Stromal cell of bone marrow (primary cell): ENCODE data around the gene FOXJ1.

Experiments used
- DNase-seq: peaks from one replicate; pipeline ENCODE4 v3.0.0-alpha.2; 2012; ENCODE audit warnings: low read depth

Gene FOXJ1

DNA sequence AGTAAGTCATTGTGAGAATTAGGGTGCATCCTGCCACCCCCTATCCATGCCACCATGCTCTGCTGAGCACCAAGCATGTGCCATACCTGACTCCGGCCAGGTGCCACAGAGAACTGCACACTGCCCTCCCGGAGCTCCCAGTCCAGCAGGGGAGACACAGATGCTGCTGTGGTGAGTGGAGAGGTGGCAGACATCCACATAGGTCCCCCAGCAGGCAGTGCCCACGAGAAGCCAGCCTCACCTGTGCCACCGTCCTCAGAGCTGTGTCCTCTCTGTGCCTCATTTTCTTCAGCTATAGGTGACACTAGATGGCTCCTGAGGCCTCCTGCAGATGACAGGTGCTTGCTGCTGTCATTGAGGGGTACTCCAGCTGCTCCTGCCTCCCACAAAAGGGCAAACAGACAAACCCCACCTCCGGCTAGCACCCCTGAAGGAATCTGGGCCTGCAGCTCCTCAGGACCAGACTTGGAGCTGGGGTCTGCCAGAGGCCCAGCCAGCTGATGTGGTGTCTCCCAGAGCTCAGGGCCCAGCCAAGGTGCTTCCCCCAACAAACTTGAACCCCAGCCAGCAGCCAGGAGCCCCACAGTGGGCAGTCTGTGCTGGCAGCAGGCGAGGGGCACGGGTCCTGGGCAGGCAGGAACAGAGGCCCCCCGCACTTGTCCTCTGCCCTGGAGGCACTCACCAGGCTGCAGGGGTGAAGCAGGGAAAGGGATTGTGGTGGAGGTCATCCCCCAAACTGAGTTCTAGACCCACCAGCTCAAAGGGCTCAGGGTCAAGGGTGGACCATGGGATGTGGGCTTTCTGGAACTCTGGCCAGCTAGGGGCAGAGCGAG is 17.1 kb downstream of the FOXJ1 start:
- DNase-seq, result no peak

DNA sequence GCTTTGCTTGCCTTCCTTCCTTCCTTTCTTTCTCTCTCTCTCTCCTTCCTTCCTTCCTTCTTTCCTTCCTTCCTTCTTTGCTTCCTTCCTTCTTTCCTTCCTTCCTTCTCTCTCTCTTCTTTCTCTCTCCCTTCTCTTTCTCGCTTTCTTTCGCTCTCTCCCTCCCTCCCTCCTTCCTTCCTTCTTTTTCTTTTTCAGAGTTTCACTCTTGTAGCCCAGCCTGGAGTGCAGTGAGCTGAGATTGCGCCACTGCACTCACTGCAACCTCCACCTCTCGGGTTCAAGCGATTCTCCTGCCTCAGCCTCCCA is 17.9 kb downstream of the FOXJ1 start:
- DNase-seq, result no peak

DNA sequence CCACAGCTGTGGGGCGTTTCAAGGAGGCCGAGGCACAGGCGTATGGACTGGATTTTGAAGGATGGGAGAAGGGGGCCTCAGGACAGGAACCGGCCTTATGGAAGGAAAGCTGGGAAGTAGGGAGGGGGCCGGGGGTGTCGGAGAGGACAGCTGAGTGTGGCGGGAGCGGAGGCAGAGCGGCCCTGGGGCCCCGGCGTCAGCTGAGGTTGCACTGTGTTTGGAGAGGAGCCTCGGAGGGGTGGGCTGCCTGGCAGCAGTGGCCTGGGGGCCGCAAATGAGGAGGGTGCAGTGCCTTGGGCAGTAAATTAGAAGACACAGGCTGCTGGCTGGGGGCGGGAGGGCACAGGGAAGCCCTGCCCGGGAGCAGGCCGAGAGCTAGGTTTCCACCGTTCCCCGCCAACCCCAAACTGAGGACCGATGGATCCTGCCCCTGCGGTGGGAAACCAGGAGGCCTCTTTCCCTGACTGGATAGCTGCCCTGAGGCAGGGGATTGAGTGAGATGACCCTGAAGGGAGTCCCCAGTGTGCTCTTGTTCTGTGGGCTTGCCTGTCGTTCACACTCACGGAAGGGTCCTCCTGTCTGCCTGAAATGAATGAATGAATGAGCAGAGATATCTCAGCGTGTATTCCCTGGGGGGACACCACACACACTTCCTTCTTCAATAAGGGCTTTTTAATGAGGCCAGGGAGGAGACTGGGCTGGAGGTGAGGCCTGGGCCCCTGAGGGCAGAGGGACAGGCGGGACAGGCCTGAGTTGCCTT is 18.4 kb downstream of the FOXJ1 start:
- DNase-seq, result no peak

DNA sequence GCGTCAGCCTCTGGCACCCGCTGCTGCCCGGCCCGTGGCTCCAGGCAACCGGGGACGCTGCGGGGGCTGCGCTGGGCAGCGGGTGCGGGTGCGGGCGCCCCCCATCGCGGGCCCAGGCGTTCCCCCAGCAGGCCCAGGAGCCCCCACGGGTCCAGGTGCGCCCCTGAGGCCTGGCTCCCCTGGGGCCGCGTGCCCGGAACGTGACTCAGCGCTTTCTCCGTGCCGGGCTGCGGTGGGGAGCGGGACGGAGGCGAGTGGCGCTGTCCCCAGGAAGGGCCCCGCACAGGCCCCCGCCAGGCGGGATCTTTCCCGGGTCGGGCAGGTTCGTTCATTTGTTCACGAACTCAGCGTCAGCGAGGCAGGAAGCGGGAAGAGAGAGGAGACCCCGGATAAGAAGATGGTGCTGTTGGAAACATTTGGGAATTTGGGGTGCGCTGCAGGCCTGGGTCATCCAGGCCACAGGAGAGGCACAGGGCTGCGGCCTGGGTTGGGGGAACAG is 19.1 kb downstream of the FOXJ1 start:
- DNase-seq, result no peak

DNA sequence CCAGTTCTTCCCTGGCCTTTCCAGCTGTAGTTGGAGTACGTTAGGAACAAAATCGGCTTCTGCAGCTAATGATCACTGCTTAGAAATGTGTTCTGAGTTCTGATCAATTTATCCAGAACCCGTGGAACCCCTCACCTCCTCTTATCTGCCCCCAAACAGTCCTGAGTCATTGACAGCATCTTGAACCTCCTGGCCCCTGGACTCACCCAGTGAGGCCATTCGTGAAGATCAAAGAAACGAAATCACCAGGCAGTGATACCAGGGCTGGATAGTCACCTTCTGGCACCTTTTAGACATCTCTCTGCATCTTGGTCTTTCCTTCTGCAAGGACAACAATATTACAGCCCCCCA is 20.4 kb downstream of the FOXJ1 start:
- no peak for DNase-seq

DNA sequence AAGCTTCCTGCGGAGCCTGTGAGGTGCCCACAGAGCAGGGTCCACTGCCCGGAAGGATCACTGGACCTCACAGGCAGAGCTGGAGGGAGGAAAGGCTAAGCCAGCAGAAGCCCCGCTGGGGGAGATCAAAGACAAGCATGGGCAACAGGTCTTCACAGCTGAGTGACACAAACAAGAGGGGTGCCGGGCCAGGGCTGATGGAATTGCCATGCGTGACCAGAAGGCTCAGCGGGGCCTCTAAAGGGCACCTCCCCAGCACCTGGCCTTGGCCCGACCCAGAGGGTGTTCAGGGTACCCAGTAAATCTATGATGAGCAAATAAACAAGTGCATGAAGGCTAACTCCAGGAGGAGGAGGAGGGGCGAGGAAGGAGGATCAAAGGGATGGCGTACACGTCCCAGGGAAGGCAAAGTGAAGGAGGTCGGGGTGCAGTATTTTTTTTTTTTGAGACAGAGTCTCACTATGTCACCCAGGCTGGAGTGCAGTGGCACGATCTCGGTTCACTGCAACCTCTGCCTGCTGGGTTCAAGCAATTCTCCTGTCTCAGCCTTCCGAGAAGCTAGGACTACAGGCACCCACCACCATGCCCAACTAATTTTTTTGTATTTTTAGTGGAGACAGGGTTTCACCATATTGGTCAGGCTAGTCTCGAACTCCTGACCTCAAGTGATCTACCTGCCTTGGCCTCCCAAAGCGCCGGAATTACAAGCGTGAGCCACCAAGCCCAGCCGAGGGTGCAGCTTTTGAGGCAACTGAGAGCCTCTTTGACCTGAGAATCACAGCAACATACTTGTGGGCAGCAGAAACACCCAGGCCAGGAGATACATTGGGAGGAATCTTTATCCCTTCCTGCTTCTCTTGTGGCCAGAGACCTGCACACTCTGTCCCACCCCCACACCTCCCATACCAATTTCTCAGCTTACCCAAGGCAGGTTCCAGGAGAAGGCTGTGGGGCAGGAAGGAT is 21.4 kb downstream of the FOXJ1 start:
- DNase-seq, result no peak

DNA sequence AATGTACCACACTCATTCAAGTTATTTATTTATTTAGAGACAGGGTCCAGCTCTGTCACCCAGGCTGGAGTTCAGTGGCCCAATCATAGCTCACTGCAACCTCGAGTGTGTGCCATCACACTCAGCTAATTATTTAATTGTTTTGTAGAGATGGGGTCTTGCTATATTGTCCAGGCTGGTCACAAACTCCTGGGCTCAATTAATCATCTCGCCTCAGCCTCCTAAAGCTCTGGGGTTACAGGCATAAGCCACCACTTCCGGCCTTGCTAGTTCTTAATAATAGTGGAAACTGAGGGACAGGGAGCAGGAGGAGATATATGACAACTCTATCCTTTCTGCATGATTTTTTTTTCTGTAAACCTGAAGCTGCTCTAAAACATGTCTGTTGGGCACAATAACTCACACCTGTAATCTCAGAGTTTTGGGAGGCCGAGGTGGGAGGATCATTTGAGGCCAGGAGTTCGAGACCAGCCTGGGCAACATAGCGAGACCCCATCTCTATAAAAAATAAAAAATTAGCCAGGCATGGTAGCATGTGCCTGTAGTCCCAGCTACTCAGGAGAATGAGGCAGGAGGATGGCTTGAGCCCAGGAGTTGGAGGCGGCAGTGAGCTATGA is 25.8 kb downstream of the FOXJ1 start:
- no peak for DNase-seq

DNA sequence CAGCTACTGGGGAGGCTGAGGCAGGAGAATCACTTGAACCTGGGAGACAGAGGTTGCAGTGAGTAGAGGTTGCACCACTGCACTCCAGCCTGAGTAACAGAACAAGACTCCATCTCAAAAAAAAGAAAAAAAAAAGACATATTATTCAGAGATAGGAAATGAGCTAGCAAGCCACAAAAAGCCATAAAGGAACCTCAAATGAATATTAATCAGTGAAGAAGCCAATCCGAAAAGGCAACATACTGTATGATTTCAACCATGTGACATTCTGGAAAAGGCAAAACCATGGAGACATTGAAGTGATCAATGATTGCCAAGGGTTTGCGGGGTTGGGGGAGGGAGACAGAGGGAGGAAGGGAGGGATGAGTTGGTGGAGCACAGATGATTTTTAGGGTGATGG is 29.1 kb downstream of the FOXJ1 start:
- DNase-seq, result no peak

DNA sequence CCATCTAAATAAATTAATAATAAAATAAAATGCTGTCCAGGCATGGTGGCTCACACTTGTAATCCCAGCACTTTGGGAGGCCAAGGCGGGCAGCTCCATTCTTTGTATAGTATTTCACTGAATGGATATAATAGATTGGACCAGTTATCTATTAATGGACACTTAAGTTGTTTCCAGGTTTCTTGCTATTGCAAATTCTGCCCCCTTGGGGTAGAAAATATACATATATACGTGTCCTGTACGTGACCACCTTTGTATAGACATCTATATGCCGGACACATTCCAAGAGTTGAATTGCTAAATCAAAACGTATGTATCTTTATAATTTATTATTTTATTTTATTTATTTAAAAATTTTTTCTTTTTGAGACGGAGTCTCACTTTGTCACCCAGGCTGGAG is 33.5 kb downstream of the FOXJ1 start:
- no peak for DNase-seq

DNA sequence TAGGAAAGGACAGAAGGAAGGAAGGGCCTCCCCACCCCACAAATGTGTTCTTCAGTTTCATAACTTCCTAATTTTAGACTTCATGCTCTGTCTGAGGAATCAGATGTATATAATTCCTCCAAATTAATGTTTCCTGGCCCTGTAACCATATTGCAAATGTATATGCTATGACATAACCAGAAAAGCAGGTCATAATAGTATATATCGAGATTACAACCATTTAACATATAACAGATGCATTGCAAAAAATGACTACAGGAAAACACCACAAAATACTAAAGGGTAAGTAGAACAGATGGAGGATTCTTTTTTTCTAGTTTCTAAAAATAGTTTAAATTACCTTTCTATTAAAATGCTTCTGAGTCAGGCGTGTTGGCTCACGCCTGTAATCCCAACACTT is 34.3 kb downstream of the FOXJ1 start:
- no peak for DNase-seq

DNA sequence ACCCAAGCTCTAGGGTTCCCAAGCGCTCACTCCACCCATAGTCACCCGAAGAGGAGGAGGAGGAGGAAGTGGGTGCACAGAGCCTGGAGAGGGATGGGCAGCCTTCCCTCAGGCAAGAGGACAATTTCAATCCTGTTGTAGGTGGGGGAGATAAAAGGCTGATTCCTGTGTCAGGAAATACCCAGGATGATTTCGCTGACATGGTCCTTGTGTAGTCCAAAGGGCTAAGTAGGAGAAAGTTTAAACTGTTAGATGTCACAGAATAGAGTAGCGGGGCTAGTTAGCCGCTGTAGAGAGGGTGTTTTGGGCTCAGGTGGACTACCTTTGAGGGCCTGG is 36.2 kb downstream of the FOXJ1 start:
- DNase-seq, result no peak

DNA sequence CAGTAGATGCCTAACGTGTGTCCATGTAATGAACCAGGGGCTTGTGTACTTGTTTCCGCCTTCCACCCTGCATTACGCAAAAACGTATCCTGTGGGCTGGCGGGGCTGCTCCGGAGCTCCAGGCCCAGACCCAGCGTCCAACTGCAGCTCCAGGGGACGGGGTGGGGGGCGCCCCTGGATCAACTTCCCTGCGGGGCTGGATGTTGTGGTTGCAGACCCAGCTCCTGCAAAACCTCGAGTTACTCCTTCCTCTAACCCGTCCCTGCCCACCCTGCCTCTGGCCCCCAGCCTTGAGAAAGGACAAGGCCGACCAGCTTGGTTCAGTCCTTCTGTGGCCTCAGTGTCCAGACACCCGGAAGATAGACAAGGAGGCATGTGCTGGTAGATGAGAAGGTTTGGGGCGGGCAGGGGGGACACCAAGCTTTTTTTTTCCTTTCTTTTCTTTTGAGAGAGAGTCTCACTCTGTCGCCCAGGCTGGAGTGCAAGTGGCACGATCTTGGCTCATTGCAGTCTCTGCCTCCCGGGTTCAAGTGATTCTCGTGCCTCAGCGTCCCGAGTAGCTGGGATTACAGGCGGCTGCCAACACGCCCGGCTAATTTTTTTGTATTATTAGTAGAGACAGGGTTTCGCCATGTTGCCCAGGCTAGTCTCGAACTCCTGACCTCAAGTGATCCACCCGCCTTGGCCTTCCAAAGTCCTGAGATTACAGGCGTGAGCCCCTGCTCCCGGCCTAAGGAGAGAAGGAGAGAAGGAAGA is 36.7 kb downstream of the FOXJ1 start:
- no peak for DNase-seq

DNA sequence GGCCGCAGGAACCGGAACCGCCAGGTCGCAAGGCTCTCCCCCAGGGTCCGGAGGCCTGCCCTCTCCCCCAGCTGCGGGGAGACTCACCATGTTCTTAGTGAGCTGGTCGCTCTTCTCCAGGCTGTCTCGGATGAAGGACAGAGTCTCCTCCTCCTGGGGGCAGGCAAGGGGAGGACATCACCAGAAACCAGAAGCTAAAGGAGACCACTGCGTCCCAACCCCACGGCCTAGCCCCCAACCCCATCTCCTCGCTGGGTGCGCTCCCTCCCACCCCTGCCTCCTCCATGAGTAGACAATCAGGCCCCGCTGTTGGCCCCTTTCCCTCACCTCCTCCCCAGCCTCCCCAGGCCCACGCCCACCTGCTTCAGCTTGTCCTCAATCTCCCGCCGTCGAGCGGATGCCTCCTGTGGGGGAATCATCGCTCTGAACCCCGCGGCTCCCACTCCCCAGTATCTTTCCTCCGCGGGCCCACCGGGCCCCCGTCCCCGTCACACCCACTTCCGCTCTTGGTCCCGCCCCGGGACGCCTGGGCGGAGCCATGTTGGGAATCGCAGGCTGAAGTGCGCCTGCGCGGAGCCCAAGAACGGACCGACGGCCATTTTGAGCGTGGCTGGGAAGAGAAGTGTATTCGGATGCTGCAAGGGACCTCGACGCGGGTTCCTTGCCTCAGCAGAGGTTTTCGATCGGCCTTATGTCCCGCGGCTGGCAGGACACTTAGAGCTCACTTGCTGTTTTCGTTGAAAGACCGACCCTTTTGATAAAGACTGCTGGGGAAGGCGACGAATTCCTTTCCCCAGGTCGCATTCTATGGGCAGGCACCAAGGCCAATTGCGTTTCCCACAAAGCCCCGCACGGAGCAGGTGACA is 37.5 kb downstream of the FOXJ1 start, which contains the start of gene EXOC7:
Gene EXOC7 (minus strand): TSS at position 514 of the 866 bp plus-strand sequence. CDS start 95 bp downstream, at position 419.
- DNase-seq, result peak; percentile 79

DNA sequence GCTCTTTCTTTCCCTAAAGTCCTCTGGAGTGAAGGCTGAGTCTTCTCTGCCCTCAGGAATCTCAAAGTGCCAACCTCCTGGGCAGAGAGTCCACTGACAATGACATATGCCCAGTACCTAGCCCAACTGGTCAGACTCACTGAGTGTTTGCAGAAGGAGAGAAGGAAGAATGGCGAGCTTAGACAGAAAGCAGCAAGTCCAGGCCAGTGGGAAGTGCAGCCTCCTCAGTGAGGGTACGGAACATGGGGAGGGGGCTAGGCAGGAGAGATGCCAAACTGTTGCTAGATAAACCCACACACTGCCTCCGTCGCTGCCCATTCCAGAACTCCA is 38.1 kb downstream of the FOXJ1 start:
- DNase-seq, result no peak

DNA sequence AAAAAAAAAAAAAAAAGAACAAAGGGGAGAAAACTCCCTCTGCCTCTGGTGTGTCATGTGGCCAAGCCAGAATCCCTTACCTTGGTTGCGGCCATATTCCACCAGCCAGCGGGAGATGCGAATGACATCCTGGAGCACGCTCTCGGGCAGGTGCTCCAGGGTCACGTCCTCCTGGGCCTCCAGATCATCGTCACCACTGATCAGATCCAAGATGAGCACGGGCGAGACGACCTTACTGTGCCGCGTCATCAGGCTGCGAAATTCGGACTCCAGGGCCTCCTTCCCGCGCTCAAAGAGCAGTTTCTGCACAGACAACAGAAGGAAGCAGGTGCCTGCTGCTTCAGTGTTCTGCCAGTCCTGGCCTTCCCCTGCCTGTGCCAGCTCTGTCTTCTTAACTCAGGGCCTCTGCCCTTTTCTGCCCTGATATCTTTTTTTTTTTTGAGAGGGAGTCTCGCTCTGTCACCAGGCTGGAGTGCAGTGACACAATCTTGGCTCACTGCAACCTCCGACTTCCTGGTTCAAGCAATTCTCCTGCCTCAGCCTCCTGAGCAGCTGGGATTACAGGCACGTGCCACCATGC is 43.2 kb downstream of the FOXJ1 start:
- no peak for DNase-seq

DNA sequence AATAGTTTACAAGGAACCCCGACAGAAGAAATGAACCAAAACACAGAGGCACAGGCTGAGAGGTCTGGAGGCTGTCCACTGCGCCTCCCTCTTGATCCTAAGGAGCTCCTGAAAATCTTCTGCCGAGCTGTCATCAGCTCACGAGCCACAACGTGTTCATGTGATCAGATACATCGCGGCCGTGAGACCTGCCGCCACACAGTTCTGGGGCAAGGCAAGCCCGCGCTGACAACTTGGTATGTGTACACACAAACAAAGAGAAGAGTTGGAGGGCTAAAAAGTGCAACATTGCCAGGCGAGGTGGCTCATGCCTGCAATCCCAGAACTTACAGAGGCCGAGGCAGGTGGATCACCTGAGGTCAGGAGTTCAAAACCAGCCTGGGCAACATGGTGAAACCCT is 45.1 kb downstream of the FOXJ1 start:
- DNase-seq, result no peak

DNA sequence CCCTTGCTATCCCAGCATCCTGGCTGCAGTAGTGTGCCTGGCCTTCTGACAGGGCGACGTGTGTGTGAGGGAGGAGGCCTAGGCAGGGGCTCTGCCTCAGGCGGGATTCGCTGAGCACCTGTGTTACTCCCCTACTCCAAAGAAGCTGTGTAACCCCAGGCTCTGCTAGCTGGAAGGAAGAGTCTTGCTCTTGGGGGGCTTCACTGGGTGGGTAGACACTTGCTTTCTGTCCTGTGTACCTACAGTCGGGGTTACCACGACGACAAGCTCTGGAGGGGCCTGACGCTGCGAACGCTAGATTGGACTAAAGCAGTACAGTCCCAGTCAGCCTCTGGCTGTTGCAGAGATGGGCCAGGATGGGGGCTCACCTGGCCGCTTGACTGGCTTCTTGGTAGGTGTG is 47.0 kb downstream of the FOXJ1 start:
- no peak for DNase-seq

DNA sequence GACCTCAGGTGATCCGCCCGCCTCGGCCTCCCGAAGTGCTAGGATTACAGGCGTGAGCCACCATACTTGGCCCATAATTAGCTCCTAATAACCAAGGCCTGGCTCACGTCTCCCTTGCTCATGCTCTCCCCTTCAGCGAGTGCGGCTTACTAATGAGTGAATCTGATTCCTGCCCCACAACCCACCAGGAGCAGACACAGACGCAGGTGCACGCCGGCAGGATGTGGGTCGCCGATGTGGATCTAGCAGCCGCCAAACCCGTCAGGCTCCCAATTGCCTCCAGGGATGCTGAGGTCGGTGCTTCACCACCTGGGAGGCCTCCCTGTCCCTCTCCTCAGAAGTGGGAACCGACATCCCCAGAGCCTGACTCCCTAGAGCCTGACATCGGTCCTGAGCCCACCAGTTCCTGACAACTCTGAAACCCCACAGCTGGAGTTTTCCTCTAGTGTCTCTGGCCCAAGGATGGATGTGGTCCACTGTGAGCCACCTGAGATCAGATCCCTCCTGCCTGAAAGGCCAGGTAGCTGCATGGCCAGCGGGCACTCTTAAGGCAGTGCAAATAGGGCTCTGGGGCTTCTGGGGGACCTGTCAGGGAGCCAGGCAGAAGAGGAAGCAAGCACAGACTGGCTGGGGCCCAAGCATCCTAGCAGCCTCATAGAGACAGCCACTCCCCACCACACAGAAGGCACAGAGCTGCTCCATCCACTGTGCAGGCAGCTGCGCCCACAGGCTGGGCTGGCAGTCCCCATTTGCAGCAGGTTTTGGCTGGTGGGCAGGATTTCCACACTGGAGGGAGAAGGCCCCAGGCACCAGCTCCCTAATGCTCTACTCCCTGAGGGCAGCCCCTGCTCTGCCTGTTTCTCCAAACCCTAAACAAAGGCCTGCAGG is 48.3 kb downstream of the FOXJ1 start:
- no peak for DNase-seq
